ENCODE results near the gene CCDC80. TPM values are rescaled to one million over a fixed set of nuclear protein-coding genes. Genes with fewer than 3 reads are reported as not detected.

Gene CCDC80
- total and polyA plus RNA-seq, 2 experiments from 2014 or later: 26.4 to 27.7 TPM

GRCh38 chr3:112555535-112556170 is 85.3 kb downstream of the CCDC80 start:
- no peak for TF ChIP-seq CTCF (IDR thresholded peaks at IDR 0.05; ENCODE audit: low read depth, low read length)
- DNase-seq (ENCODE audit: low read depth in 1 of 2, low spot score in 1 of 2): no peak
- no peak overlapping the region for H3K27ac ChIP-seq
- H3K4me3 ChIP-seq: no peak overlapping the region
- no peaks in the 10 kb centered on the region for H3K9me3 ChIP-seq (ENCODE audit: low read depth)
- H3K4me1 ChIP-seq (ENCODE audit: low read depth): no peaks in the 10 kb centered on the region
- no peaks in the 10 kb centered on the region for H3K27me3 ChIP-seq
- H3K36me3 ChIP-seq: no peaks in the 10 kb centered on the region

- H3K27ac ChIP-seq: no peak overlapping the region
- no peak overlapping the region for H3K4me3 ChIP-seq
- H3K4me1 ChIP-seq (ENCODE audit: low read depth): no peaks in the 10 kb centered on the region
- H3K9me3 ChIP-seq (ENCODE audit: low read depth): no peaks in the 10 kb centered on the region
- DNase-seq (ENCODE audit: low read depth in 1 of 2, low spot score in 1 of 2): no peak
- no peak for TF ChIP-seq CTCF (IDR thresholded peaks at IDR 0.05; ENCODE audit: low read depth, low read length)
- H3K27me3 ChIP-seq: no peaks in the 10 kb centered on the region
- peaks cover 11% of the 10 kb centered on the region for H3K36me3 ChIP-seq
These were observed 90.1 kb downstream of the CCDC80 start for GRCh38 chr3:112550859-112551258.

Other genes starting within 250 kb of the CCDC80 start
- not detected in 2 replicates for gene BTLA, start 141.7 kb downstream of the CCDC80 start, total RNA-seq
- 0.11 TPM in 1 of 2 replicates, not detected in the other for gene BTLA, start 141.7 kb downstream of the CCDC80 start, polyA plus RNA-seq
- gene ATG3, start 79.2 kb downstream of the CCDC80 start, total RNA-seq: 38.3 and 43.6 TPM in 2 replicates
- gene ATG3, start 79.2 kb downstream of the CCDC80 start, polyA plus RNA-seq: 53.9 and 57.9 TPM in 2 replicates
- gene SLC35A5, start 79.1 kb downstream of the CCDC80 start, total RNA-seq: 11.1 and 16.7 TPM in 2 replicates
- 29.2 and 38.3 TPM in 2 replicates for gene SLC35A5, start 79.1 kb downstream of the CCDC80 start, polyA plus RNA-seq
- gene CD200R1L, start 205.7 kb upstream of the CCDC80 start, total RNA-seq: not detected in 2 replicates
- not detected in 2 replicates for gene CD200R1L, start 205.7 kb upstream of the CCDC80 start, polyA plus RNA-seq

All from cardiac muscle cell (in vitro differentiated cells and primary cell).